A673 (cell line): ENCODE data around the gene PPP4R3C. TPM values are rescaled to one million over a fixed set of nuclear protein-coding genes. Genes with fewer than 3 reads are reported as not detected.
"Not testable (repeated sequence)": the region's sequence is repeated elsewhere in the genome, so short reads cannot be mapped to it uniquely, and the experiment has no call there.

ENCODE experiments used
- BruUV-seq: library from RNA; stranded (reverse); fragments of 400-500 nt; replicated peaks from 2 replicates; lab custom pipeline; 2021; lab: Mats Ljungman, UMichigan
- CTCF ChIA-PET: fragments of 300-600 bp; sonication (Branson Sonifier 250); formaldehyde crosslinking; loops from one replicate; lab custom pipeline; 2022; ENCODE audit warnings: antibody characterized with exemption; lab: Charles Lee
- POLR2A ChIA-PET: fragments of 300-600 bp; sonication (Branson Sonifier 250); formaldehyde crosslinking; loops from one replicate; lab custom pipeline; 2022; ENCODE audit warnings: antibody characterized with exemption; ENCODE audit not compliant: low non-redundant PET; lab: Charles Lee
- DNase-seq: peaks from one replicate; pipeline ENCODE4 v3.0.0-alpha.2; 2015; ENCODE audit warnings: low spot score
- H3K27ac ChIP-seq: fragments of 200-600 bp; sonication (generic); 2 replicates; pipeline ENCODE4 v1.5.1; 2016; ENCODE audit warnings: mixed run types, low read depth, mild to moderate bottlenecking, mixed read lengths, antibody characterized with exemption, low read length; ENCODE audit not compliant: poor library complexity, severe bottlenecking
- H3K27me3 ChIP-seq: fragments of 200-600 bp; sonication (generic); replicated peaks from 2 replicates; pipeline ENCODE4 v1.6.1; 2017; ENCODE audit warnings: mixed run types, low read depth, mild to moderate bottlenecking, mixed read lengths, antibody characterized with exemption, low read length; ENCODE audit not compliant: insufficient read depth, poor library complexity
- H3K36me3 ChIP-seq: fragments of 200-600 bp; sonication (generic); 2 replicates; pipeline ENCODE4 v1.6.1; 2016; ENCODE audit warnings: mixed run types, mild to moderate bottlenecking, mixed read lengths, antibody characterized with exemption, low read length; ENCODE audit not compliant: insufficient read depth, poor library complexity, severe bottlenecking
- H3K4me1 ChIP-seq: fragments of 200-600 bp; sonication (generic); 2 replicates; pipeline ENCODE4 v1.6.1; 2017; ENCODE audit warnings: mixed run types, mild to moderate bottlenecking, mixed read lengths, antibody characterized with exemption, low read length; ENCODE audit not compliant: insufficient read depth, poor library complexity, severe bottlenecking
- H3K4me3 ChIP-seq: fragments of 200-600 bp; sonication (generic); 2 replicates; pipeline ENCODE4 v1.5.1; 2016; ENCODE audit warnings: low read depth, mixed run types, mild to moderate bottlenecking, mixed read lengths, low read length; ENCODE audit not compliant: poor library complexity, severe bottlenecking
- H3K9me3 ChIP-seq: fragments of 200-600 bp; sonication (generic); 2 replicates; pipeline ENCODE4 v1.6.1; 2016; ENCODE audit warnings: mixed run types, low read depth, mild to moderate bottlenecking, mixed read lengths, antibody characterized with exemption, low read length; ENCODE audit not compliant: poor library complexity, severe bottlenecking
- EZH2 ChIP-seq: fragments of 200-600 bp; sonication (generic); IDR thresholded peaks from 2 replicates; pipeline ENCODE4 v1.6.1; 2017; ENCODE audit warnings: borderline replicate concordance, low read depth, mild to moderate bottlenecking, mixed read lengths, antibody characterized with exemption, low read length; ENCODE audit not compliant: poor library complexity, severe bottlenecking
- intact Hi-C: fragments of 100-400 bp; cut with micrococcal nuclease; formaldehyde crosslinking; loops from one replicate; pipeline ENCODE4 v1.10.0; 2022; ENCODE audit not compliant: unreplicated experiment
- total RNA-seq: library from RNA; stranded (reverse); gene quantifications from 2 replicates; pipeline ENCODE4 v1.2.3, GENCODE V29; 2021
- TF ChIP-seq, protein P1 (sequence below): fragments of 300-800, 200-600 bp; sonication (generic); conservative IDR thresholded peaks from 2 replicates; pipeline ENCODE4 v1.5.1; 2017; ENCODE audit warnings: low read depth, mild to moderate bottlenecking, antibody characterized with exemption, low read length, moderate library complexity, mixed read lengths

The PPP4R3C gene
- total RNA-seq, 1 experiment from 2014 or later = not detected

DNA sequence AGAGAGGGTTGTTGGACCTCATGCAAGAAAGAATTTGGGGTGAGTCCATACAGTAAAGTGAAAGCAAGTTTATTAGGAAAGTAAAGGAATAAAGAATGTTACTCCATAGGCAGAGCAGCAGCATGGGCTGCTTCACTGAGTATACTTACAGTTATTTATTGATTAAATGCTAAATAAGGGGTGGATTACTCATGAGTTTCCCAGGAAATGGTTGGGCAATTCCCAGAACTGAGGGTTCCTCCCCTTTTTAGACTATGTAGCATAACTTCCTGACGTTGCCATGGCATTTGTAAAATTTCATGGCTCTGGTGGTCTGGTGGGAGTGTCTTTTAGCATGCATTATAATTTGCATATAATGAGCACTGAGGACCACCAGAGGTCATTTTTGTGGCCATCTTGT lies 16.7 kb downstream of the PPP4R3C start:
- Histone ChIP-seq H3K4me3 (no peak overlapping the region), H3K27me3 (no peaks in the 10 kb centered on the region), H3K27ac (no peak overlapping the region), H3K9me3 (no peaks in the 10 kb centered on the region), H3K4me1 (no peaks in the 10 kb centered on the region), H3K36me3 (no peaks in the 10 kb centered on the region)
- intact Hi-C loops = no loop called here
- ChIA-PET CTCF (no interaction called here), POLR2A (no interaction called here)
- TF ChIP-seq, protein P1, sequence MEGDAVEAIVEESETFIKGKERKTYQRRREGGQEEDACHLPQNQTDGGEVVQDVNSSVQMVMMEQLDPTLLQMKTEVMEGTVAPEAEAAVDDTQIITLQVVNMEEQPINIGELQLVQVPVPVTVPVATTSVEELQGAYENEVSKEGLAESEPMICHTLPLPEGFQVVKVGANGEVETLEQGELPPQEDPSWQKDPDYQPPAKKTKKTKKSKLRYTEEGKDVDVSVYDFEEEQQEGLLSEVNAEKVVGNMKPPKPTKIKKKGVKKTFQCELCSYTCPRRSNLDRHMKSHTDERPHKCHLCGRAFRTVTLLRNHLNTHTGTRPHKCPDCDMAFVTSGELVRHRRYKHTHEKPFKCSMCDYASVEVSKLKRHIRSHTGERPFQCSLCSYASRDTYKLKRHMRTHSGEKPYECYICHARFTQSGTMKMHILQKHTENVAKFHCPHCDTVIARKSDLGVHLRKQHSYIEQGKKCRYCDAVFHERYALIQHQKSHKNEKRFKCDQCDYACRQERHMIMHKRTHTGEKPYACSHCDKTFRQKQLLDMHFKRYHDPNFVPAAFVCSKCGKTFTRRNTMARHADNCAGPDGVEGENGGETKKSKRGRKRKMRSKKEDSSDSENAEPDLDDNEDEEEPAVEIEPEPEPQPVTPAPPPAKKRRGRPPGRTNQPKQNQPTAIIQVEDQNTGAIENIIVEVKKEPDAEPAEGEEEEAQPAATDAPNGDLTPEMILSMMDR = no peak
- TF ChIP-seq EZH2 = no peak
- BruUV-seq = no TSS peak
- DNase-seq = no peak

DNA sequence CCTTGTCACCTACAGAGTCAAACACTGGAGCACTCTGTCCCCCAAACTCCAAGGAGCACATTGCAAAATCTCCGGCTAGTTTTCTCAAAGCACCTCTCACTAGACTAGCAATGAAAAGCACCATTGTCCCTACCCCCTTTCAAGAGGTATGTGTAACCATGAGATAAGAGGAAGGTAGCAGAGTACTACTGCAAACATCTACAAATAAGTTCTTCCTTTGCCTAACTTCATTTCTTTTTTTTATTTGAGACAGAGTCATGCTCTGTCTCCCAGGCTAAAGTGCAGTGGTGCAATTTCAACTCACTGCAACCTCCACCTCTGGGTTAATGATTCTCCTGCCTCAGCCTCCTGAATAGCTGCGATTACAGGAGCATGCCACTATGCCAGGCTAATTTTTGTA lies 17.7 kb downstream of the PPP4R3C start:
- Histone ChIP-seq H3K27me3 (no peaks in the 10 kb centered on the region), H3K27ac (no peak overlapping the region), H3K9me3 (no peaks in the 10 kb centered on the region), H3K4me3 (no peak overlapping the region), H3K36me3 (no peaks in the 10 kb centered on the region), H3K4me1 (no peaks in the 10 kb centered on the region)
- no TSS peak for BruUV-seq
- DNase-seq = no peak
- intact Hi-C loops = no loop called here
- CTCF ChIA-PET = no interaction called here
- POLR2A ChIA-PET = no interaction called here
- TF ChIP-seq EZH2 = no peak
- TF ChIP-seq, protein P1 = no peak

DNA sequence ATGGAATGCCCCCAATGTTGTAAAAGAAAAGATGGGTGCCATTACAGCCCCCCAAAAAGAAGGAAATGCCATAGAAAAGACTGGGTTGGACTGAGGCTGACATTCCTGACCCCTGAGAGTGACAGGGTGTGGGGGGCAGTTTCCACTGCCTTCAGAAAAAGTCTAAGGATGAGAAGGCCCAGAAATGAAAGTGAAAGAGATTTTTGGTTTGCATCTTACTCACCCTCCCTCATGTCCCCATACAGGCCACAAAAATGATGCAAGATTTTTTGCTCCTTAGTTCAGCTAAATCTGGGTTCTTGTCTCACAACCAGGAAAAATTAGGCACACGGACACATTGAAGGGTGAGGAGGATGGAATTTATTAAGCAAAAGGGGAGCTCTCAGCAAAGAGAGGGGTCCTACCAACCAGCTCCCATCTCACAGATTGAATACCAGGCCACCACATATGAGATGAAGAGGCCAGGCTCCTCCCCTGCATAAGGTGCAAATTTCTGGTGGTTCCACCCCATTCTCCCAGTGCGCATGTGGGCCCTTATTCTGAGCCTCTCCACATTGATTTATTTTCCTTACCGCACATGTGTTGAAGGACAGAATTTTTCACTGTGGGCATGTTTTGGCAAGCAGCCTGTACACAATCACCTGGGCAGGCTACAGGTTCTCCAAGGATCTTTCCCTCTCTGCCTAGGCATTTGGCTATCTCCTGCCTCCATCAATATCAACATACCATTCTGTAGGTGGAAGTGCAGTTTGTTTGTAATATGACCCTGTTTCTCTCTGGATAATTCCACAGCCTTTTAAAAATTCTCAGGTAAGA lies 18.8 kb downstream of the PPP4R3C start:
- DNase-seq = no peak
- intact Hi-C loops = no loop called here
- CTCF ChIA-PET = no interaction called here
- BruUV-seq = no TSS peak
- Histone ChIP-seq H3K27ac (no peak overlapping the region), H3K36me3 (no peaks in the 10 kb centered on the region), H3K4me1 (no peaks in the 10 kb centered on the region), H3K4me3 (no peak overlapping the region), H3K27me3 (no peaks in the 10 kb centered on the region), H3K9me3 (no peaks in the 10 kb centered on the region)
- POLR2A ChIA-PET = no interaction called here
- TF ChIP-seq, protein P1 = no peak
- TF ChIP-seq EZH2 = no peak

DNA sequence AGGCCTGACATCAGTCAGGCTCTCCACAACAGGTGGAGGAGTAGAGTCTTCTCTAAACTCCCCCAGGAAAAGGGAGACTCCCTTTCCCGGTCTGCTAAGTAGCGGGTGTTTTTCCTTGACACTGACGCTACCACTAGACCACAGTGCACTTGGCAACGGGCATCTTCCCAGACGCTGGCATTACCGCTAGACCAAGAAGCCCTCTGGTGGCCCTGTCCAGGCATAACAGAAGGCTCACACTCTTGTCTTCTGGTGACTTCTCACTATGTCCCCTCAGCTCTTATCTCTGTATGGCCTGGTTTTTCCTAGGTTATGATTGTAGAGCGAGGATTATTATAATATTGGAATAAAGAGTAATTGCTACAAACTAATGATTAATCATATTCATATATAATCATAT lies 20.7 kb downstream of the PPP4R3C start:
- POLR2A ChIA-PET, H3K4me1 ChIP-seq, H3K27me3 ChIP-seq, DNase-seq, H3K27ac ChIP-seq, H3K36me3 ChIP-seq, H3K4me3 ChIP-seq, CTCF ChIA-PET, H3K9me3 ChIP-seq, intact Hi-C loops, BruUV-seq: not testable (repeated sequence)
